HAP-1 (cell line): ENCODE measurements around the gene CDC23.
"Not testable (repeated sequence)": the region's sequence is repeated elsewhere in the genome, so short reads cannot be mapped to it uniquely, and the experiment has no call there.

Source experiments
- DNase-seq, 2 experiments: peaks; one replicate each; pipeline ENCODE4 v3.0.0-alpha.2; 2016 to 2020; ENCODE audit warnings: low spot score in 2 of 2
- H3K27me3 ChIP-seq: fragments of 250-450 bp; sonication (Bioruptor Pico); 2 replicates; pipeline ENCODE4 v1.5.1; 2020; ENCODE audit warnings: low read depth, mild to moderate bottlenecking, moderate library complexity
- H3K36me3 ChIP-seq: fragments of 250-450 bp; sonication (Bioruptor Pico); replicated peaks from 2 replicates; pipeline ENCODE4 v1.5.1; 2020; ENCODE audit warnings: mild to moderate bottlenecking
- H3K4me1 ChIP-seq: fragments of 250-450 bp; sonication (Bioruptor Pico); 2 replicates; pipeline ENCODE4 v1.5.1; 2020; ENCODE audit warnings: mild to moderate bottlenecking
- H3K4me3 ChIP-seq: fragments of 250-450 bp; sonication (Bioruptor Pico); 2 replicates; pipeline ENCODE4 v1.5.1; 2020; ENCODE audit warnings: mild to moderate bottlenecking, moderate library complexity
- H3K9me3 ChIP-seq: fragments of 250-450 bp; sonication (Bioruptor Pico); 2 replicates; pipeline ENCODE4 v1.5.1; 2020; ENCODE audit warnings: mild to moderate bottlenecking, moderate library complexity
- in situ Hi-C: fragments of 300-500 bp; cut with MboI; formaldehyde crosslinking; loops from 3 replicates; pipeline ENCODE4 v1.14.3; 2020; ENCODE audit warnings: low sequenced_read_pairs, inconsistent platforms, mixed read lengths

CDC23 gene, protein sequence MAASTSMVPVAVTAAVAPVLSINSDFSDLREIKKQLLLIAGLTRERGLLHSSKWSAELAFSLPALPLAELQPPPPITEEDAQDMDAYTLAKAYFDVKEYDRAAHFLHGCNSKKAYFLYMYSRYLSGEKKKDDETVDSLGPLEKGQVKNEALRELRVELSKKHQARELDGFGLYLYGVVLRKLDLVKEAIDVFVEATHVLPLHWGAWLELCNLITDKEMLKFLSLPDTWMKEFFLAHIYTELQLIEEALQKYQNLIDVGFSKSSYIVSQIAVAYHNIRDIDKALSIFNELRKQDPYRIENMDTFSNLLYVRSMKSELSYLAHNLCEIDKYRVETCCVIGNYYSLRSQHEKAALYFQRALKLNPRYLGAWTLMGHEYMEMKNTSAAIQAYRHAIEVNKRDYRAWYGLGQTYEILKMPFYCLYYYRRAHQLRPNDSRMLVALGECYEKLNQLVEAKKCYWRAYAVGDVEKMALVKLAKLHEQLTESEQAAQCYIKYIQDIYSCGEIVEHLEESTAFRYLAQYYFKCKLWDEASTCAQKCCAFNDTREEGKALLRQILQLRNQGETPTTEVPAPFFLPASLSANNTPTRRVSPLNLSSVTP

DNA sequence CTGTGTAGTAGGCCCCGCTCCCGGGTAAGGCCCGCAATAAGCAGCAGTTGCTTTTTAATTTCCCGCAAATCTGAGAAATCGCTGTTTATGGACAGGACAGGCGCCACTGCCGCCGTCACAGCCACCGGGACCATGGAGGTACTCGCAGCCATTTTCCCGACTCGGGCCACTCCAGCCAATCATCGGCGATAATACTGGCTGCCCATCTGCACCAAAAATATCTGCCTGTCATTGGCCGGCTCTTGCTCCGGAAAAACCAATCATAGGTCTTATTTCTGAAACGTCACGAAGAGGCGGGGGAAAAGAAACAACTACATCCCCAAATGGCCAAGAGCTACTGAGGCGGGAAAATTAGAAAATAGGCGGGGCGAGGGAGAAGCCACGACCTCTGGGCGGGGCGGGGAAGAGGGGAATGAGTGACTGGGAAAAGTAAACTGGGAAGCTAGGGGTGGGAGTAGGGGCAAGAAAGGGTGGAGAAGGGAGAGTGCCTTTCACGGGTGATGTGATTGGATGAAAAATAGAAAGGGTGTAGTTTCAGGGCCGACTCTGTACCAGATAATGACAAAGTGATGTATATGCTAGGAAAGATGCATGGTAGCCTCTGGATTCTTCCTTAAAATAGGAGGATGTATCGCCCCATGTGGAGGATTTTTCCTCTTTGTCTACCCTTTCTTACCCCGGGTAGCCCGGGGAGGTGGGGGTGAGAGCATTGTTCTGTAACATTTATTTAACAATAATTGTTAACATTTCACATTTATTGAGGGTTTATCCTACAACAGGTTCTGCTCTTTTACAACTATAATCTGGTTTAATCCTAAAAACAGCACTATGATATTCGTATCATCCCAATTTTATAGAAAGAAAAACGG, at the start of gene CDC23:
Gene CDC23, minus strand, starts transcription at position 163 of the 869 bp plus-strand sequence. Its CDS starts 11 bp downstream, at position 152.
- Histone ChIP-seq H3K36me3 (peaks cover 6% of the 10 kb centered on the region), H3K9me3 (no peaks in the 10 kb centered on the region), H3K27me3 (no peaks in the 10 kb centered on the region), H3K4me1 (peaks cover 11% of the 10 kb centered on the region), H3K4me3 (peak within 1 kb of the TSS; percentile 92)
- in situ Hi-C loops, result no loop called here
- DNase-seq, result peak; percentile 97 to 99

DNA sequence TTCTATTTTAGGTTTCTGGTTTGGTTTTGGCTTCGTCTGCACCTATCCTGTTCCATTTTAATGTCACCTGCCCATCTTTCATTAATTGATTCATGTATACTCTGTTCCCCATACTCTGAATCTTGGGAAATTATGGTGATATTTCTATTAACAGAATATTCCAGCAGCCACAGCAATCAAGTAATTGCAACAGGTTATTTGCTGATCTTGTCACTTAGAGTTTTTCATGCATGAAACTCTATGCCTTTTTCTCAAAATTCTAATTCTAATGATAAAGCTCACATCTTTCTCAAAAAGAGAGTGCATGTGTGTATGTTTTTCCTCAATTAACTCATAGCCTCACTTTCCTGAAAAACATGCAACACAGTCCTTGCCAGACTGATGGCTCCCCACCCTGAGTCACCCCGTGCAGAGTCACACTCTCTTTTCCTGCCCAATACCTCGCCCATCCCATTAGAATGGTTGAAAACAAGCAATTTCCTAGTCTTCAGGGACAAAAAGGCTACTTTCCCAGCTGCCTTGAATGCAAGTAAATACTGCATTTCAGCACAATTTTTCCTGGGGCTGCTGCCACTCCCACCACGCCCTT, 45.7 kb upstream of the CDC23 start:
- no peak for DNase-seq
- H3K4me1 ChIP-seq, result no peaks in the 10 kb centered on the region
- H3K36me3 ChIP-seq, result no peaks in the 10 kb centered on the region
- no peaks in the 10 kb centered on the region for H3K27me3 ChIP-seq
- no peak overlapping the region for H3K4me3 ChIP-seq
- no peaks in the 10 kb centered on the region for H3K9me3 ChIP-seq
- in situ Hi-C loops, result no loop called here

DNA sequence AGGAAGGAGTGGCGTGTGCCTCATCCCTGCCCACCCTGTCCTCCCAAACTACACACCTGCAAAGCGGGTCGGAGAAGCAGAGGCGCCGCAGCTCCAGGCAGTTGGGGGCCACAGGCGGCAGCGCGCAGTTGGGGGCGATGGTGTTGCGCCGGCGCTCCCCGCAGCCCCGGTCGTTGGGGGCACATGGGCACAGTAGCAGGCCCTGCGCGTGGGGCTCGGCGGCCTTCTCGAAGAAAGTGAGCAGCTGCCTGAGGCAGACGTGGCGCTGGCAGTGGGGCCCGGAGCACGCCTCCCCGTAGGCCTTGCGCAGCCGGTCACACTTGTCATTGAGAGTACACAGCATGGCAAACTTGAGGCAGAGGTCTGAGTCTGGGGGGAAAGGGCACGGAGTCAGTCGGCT, 44.5 kb upstream of the CDC23 start:
- no peak overlapping the region for H3K4me3 ChIP-seq
- no peak for DNase-seq
- H3K4me1 ChIP-seq, result no peaks in the 10 kb centered on the region
- no peaks in the 10 kb centered on the region for H3K27me3 ChIP-seq
- no peaks in the 10 kb centered on the region for H3K9me3 ChIP-seq
- H3K36me3 ChIP-seq, result no peaks in the 10 kb centered on the region
- in situ Hi-C loops, result no loop called here

DNA sequence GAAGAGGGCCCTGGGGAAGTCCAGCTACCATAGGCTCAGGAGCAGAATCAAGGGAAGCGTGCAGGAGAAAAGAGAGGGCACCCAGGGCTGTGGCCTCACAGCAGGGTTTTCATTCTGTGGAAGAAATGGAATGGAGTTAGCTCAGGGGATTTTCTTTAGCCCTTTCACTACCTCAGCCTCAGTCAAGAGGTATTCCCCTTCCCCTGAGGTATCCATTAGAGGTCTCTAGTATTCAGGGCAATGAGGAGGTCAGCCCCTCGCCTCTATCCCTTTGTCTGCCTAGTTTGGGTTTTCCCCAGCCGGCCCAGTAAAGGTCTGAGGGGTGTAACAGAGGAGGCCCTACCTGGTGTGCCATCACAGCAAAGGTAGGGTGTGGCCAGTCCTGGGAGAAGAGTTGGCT, 39.8 kb upstream of the CDC23 start:
- Histone ChIP-seq H3K4me3 (no peak overlapping the region), H3K9me3 (no peaks in the 10 kb centered on the region), H3K4me1 (no peaks in the 10 kb centered on the region), H3K36me3 (no peaks in the 10 kb centered on the region), H3K27me3 (no peaks in the 10 kb centered on the region)
- in situ Hi-C loops, result no loop called here
- no peak for DNase-seq

DNA sequence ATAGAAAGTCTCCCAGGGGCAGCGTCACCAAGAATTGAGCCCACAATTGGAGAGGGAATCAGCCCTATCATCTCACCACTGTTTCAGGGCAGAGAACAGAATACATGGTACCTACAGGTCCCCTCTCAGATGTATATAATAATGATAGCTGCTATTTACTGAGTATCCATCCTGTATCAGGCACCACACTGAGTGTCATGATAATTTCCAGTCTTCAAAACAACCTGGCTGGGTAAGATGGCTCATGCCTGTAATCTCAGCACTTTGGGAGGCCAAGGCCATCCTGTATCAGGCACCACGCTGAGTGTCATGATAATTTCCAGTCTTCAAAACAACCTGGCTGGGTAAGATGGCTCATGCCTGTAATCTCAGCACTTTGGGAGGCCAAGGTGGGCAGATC, 34.7 kb upstream of the CDC23 start:
- DNase-seq, H3K9me3 ChIP-seq, H3K4me1 ChIP-seq, H3K36me3 ChIP-seq, in situ Hi-C loops, H3K27me3 ChIP-seq, H3K4me3 ChIP-seq: not testable (repeated sequence)

DNA sequence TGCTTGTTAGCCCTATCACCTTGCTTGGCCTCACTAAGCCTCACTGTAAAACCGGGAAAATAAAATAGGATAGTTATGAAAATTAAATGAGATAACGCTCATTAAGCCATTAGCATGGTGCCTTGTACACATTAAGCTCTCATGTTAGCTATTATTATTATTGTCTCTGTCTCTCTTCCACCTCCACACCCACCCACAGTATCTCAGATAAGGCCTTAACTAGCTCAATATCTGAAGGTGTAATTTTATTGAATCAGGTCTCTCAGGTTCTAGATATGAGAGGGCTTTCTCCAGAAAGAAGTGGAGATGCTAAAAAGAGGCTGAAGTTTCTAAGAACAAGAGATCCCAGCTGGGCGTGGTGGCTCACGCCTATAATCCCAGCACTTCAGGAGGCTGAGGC, 33.7 kb upstream of the CDC23 start:
- Histone ChIP-seq H3K4me3 (no peak overlapping the region), H3K27me3 (no peaks in the 10 kb centered on the region), H3K4me1 (peaks cover 3% of the 10 kb centered on the region; the same call in 1 of the 2 replicates), H3K36me3 (no peaks in the 10 kb centered on the region), H3K9me3 (no peaks in the 10 kb centered on the region)
- no peak for DNase-seq
- in situ Hi-C loops, result no loop called here

DNA sequence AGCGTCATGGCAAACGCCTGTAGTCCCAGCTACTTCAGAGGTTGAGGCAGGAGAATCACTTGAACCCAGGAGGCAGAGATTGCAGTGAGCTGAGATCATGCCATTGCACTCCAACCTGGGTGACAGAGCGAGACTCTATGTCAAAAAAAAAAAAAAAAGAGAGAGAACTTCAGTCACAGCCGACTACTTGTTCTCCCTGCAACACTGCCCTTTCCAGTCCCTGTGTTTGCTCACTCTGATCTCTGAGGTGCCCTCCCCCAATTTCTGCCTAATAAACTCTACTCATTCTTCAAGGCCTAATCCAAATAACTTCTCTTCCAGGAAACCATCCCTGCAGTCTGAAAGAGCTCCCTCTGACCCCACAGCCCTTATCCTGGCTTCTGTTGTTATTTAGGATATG, 33.2 kb upstream of the CDC23 start:
- no peaks in the 10 kb centered on the region for H3K9me3 ChIP-seq
- no peaks in the 10 kb centered on the region for H3K27me3 ChIP-seq
- peaks cover 6% of the 10 kb centered on the region; the same call in 1 of the 2 replicates for H3K4me1 ChIP-seq
- H3K4me3 ChIP-seq, result no peak overlapping the region
- DNase-seq, result no peak
- in situ Hi-C loops, result no loop called here
- no peaks in the 10 kb centered on the region for H3K36me3 ChIP-seq

DNA sequence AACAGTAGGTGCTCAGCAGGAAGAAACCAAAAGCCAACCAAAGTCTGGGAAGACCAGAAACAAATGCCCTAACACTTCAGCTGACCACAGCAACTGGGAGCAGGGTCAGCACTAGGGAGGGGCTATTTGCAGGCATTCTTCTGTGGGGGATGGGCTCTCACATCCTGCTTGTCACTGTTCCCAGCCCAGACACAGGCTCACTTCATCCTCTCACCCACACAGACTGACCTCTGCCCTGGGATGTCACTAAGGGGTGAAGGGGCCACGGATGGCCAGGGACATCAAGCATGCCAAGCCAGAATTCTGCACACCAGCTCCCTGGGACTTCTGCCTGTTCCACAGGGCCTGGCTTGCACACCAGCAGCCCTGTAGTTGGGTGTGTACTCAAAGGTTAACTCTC, 32.6 kb upstream of the CDC23 start:
- in situ Hi-C loops, result no loop called here
- no peak overlapping the region for H3K4me3 ChIP-seq
- no peak for DNase-seq
- H3K36me3 ChIP-seq, result no peaks in the 10 kb centered on the region
- no peaks in the 10 kb centered on the region for H3K9me3 ChIP-seq
- H3K4me1 ChIP-seq, result peaks cover 7% of the 10 kb centered on the region; the same call in 1 of the 2 replicates
- H3K27me3 ChIP-seq, result no peaks in the 10 kb centered on the region

DNA sequence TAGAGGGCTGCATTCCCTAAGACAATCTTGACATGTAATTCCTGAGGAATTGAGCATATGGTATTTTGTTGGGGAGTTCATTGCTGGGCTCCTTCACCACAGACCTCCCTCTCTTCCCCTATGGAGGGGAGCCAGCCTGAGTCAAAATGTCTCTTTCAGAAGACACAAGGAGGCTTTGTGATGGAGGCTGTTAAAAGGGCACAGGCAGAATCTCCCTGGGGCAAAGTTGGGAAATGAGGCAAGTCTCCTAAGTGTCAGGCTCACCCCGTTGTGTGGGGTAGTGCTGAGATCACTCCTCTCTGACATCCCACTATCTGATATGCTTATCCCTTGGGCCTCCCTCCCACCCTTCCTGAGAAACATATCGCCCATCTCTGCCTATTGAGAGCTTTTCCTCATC, 30.7 kb upstream of the CDC23 start:
- DNase-seq, result no peak
- Histone ChIP-seq H3K4me1 (peaks cover 7% of the 10 kb centered on the region; the same call in 1 of the 2 replicates), H3K36me3 (no peaks in the 10 kb centered on the region), H3K27me3 (no peaks in the 10 kb centered on the region), H3K9me3 (no peaks in the 10 kb centered on the region), H3K4me3 (no peak overlapping the region)
- in situ Hi-C loops, result no loop called here

DNA sequence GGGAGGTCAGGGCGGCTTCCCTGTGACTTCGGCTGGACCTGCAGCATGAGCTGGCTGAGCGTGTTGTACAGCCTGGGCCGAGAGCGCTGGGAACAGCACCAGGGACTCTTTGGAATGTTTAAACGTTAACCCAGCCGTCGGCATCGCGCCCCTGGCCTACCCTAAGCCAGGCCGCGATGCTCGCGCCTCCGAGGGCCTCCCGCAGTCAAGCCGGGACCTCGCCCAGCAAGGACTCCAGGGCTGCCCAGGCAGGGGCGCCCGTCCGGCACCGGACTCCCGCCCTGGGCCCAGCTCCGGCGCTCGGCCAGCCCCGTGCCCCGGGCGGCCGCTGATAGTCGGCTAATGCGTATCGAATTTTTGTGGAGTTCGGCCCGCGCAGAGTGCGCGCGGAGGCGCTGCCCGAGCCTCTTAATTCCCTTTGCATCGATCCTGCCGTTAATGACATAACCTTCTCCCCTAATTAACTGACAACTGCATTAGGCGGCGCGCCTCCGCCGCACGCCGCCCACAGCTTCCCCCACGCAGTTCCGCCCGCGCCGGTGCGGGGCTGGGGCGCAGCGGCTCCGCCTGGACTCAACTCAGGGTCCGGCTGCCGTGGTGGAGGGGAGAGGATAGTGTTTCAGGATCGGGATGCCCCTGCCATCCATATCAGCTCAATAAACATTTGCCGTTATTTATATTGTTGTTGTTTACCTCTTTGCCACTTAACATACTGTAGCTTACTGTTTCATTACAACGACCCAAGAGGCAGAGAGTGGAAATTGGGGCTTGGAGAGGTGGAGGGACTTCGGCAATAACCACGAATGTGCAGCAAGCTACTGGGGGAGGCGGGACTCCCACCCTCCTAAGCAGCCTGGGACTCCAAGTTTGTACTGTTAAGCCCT, 28.8 kb upstream of the CDC23 start:
- Histone ChIP-seq H3K4me3 (no peak overlapping the region), H3K4me1 (peaks cover 7% of the 10 kb centered on the region; the same call in 1 of the 2 replicates), H3K9me3 (no peaks in the 10 kb centered on the region), H3K27me3 (no peaks in the 10 kb centered on the region), H3K36me3 (no peaks in the 10 kb centered on the region)
- DNase-seq, result peak in 1 of 2 experiments; percentile 42
- in situ Hi-C loops, result no loop called here

DNA sequence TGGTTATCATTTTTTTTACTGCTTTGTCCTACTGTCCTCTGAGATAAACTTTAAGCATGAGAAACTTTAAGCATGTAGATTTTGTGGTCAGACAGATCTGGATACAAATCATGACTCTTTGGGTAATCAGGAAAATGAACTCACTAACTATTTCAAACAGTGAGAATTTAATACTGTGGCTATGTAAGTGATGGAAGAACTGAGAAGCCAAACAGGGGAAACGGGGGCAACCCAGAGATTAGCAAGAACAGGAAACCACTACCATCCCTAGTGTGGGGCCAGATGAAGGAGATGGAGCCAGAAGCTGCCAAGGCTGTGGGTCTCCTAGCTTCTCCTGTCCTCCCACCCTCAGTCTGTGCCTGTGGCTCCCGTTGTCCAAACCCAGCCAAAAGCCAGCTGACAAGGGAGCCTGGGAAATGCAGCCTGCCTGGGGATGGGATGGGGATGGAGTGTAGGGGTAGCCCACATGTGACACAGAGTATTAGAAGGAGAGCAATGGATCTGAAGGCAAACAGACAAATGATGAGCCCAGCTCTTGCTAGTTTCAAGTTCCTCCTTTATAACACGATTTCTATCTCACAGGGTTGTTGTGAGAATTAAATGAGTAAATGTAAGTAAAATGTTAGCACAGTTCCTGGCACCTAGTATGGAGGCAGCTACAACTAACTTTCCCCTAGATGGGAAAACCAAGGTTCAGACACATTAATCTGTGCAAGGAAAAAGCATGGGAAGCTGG, 27.7 kb upstream of the CDC23 start:
- no peak for DNase-seq
- Histone ChIP-seq H3K27me3 (no peaks in the 10 kb centered on the region), H3K4me1 (peaks cover 7% of the 10 kb centered on the region; the same call in 1 of the 2 replicates), H3K9me3 (no peaks in the 10 kb centered on the region), H3K36me3 (no peaks in the 10 kb centered on the region), H3K4me3 (no peak overlapping the region)
- in situ Hi-C loops, result no loop called here

DNA sequence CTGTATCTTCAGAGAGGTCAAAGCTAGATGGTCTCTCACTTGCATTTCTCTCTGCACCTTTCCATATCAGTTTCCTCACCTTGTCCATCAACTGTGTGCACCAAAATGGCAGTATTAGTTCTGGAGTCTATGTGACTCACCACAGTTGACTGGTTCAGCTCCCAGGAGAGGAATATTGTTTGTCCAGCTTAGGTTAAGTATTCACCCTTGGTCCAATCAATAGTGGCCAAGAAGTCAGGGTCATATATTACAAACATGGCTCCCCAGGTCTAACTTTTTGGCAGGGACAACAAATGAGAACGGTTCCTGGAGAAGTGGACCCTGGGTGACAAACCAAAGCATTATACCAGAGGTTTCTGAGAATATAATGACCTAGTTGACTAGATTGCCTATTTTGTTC, 24.9 kb upstream of the CDC23 start:
- H3K4me1 ChIP-seq, result peaks cover 7% of the 10 kb centered on the region; the same call in 1 of the 2 replicates
- H3K36me3 ChIP-seq, result no peaks in the 10 kb centered on the region
- H3K9me3 ChIP-seq, result no peaks in the 10 kb centered on the region
- H3K27me3 ChIP-seq, result no peaks in the 10 kb centered on the region; the same call in 1 of the 2 replicates
- DNase-seq, result no peak
- in situ Hi-C loops, result no loop called here
- no peak overlapping the region for H3K4me3 ChIP-seq
